IMR-90 (cell line): ENCODE measurements around the gene GABBR2. TPM values are rescaled to one million over a fixed set of nuclear protein-coding genes. Genes with fewer than 3 reads are reported as not detected.
A peak's percentile ranks its signal among the peaks of the same experiment; 100 is the strongest.

Experiments
- ATAC-seq: fragments of 200-7000 bp; cut with Tn5 transposase; 2 replicates; pipeline ENCODE4 v1.9.1; 2020; ENCODE audit warnings: low read depth, mild to moderate bottlenecking, moderate library complexity
- BruUV-seq: library from RNA; stranded (reverse); fragments of 400-500 nt; replicated peaks from 2 replicates; lab custom pipeline; 2021; lab: Mats Ljungman, UMichigan
- CTCF ChIA-PET: fragments of 300-600 bp; formaldehyde crosslinking; extraction: SDS; loops from one replicate; lab custom pipeline; 2021; ENCODE audit warnings: antibody characterized with exemption; lab: Yijun Ruan, JAX
- POLR2A ChIA-PET: fragments of 300-600 bp; sonication (Branson Sonifier 250); formaldehyde crosslinking; loops from one replicate; lab custom pipeline; 2022; ENCODE audit warnings: antibody characterized with exemption; ENCODE audit not compliant: unreplicated experiment; lab: Charles Lee
- DNase-seq: peaks from one replicate; pipeline ENCODE4 v3.0.0; 2013
- H2AFZ ChIP-seq: replicated peaks from 2 replicates; pipeline ENCODE3; 2013; ENCODE audit warnings: low read length, mild to moderate bottlenecking; ENCODE audit not compliant: poor library complexity
- H2AK5ac ChIP-seq: 2 replicates; pipeline ENCODE4 v1.6.1; 2013; ENCODE audit warnings: low read depth, low read length, inconsistent platforms
- H2AK9ac ChIP-seq: replicated peaks from 2 replicates; pipeline ENCODE3; 2013; ENCODE audit warnings: mild to moderate bottlenecking, low read depth, low read length, moderate library complexity; ENCODE audit not compliant: poor library complexity
- H2BK120ac ChIP-seq: 2 replicates; pipeline ENCODE4 v1.6.1; 2013; ENCODE audit warnings: low read depth, low read length, inconsistent platforms
- H2BK15ac ChIP-seq: 3 replicates; pipeline ENCODE4 v1.6.1; 2013; ENCODE audit warnings: low read depth, low read length, inconsistent platforms
- H2BK20ac ChIP-seq: 2 replicates; pipeline ENCODE4 v1.6.1; 2013; ENCODE audit warnings: low read depth, mild to moderate bottlenecking, inconsistent platforms, low read length, moderate library complexity
- H2BK5ac ChIP-seq: 2 replicates; pipeline ENCODE4 v1.6.1; 2013; ENCODE audit warnings: mild to moderate bottlenecking, low read depth, low read length, inconsistent platforms; ENCODE audit not compliant: poor library complexity, severe bottlenecking
- H3K14ac ChIP-seq: replicated peaks from 2 replicates; pipeline ENCODE4 v1.6.1; 2013; ENCODE audit warnings: low read depth, low read length, inconsistent platforms
- H3K18ac ChIP-seq: 2 replicates; pipeline ENCODE4 v1.6.1; 2013; ENCODE audit warnings: low read depth, low read length, control low read depth
- H3K23ac ChIP-seq: 2 replicates; pipeline ENCODE4 v1.6.1; 2013; ENCODE audit warnings: low read depth, low read length, inconsistent platforms
- H3K27ac ChIP-seq: 2 replicates; pipeline ENCODE4 v1.5.1; 2013; ENCODE audit warnings: mild to moderate bottlenecking, control low read depth, low read length; ENCODE audit not compliant: insufficient read depth
- H3K27me3 ChIP-seq: 2 replicates; pipeline ENCODE4 v1.6.1; 2013; ENCODE audit warnings: low read length; ENCODE audit not compliant: control insufficient read depth, insufficient read depth
- H3K36me3 ChIP-seq: 2 replicates; pipeline ENCODE4 v1.6.1; 2013; ENCODE audit warnings: low read length, mixed read lengths; ENCODE audit not compliant: control insufficient read depth, insufficient read depth
- H3K4ac ChIP-seq: 2 replicates; pipeline ENCODE4 v1.6.1; 2013; ENCODE audit warnings: low read depth, low read length, inconsistent platforms
- H3K4me1 ChIP-seq: 2 replicates; pipeline ENCODE4 v1.6.1; 2013; ENCODE audit warnings: low read length, mixed read lengths; ENCODE audit not compliant: control insufficient read depth, insufficient read depth
- H3K4me2 ChIP-seq: 2 replicates; pipeline ENCODE4 v1.6.1; 2013; ENCODE audit warnings: low read depth, mild to moderate bottlenecking, control low read depth, low read length, moderate library complexity
- H3K4me3 ChIP-seq: 2 replicates; pipeline ENCODE4 v1.5.1; 2013; ENCODE audit warnings: low read depth, mild to moderate bottlenecking, control low read depth, low read length, moderate library complexity; ENCODE audit not compliant: insufficient read depth
- H3K56ac ChIP-seq: 2 replicates; pipeline ENCODE4 v1.6.1; 2013; ENCODE audit warnings: low read length, inconsistent platforms; ENCODE audit not compliant: insufficient read depth; ENCODE audit errors: extremely low read depth
- H3K79me1 ChIP-seq, 2 experiments: 2 replicates each; pipeline ENCODE4 v1.6.1; 2013; ENCODE audit warnings: low read length in 2 of 2, inconsistent platforms in 1 of 2, low read depth in 1 of 2
- H3K9ac ChIP-seq: 2 replicates; pipeline ENCODE4 v1.6.1; 2013; ENCODE audit warnings: low read depth, low read length, control low read depth
- H3K9me1 ChIP-seq: 2 replicates; pipeline ENCODE4 v1.6.1; 2013; ENCODE audit warnings: low read length, inconsistent platforms; ENCODE audit not compliant: insufficient read depth
- H3K9me3 ChIP-seq: 2 replicates; pipeline ENCODE4 v1.6.1; 2013; ENCODE audit warnings: low read length; ENCODE audit not compliant: control insufficient read depth, insufficient read depth
- H4K20me1 ChIP-seq: 2 replicates; pipeline ENCODE4 v1.6.1; 2013; ENCODE audit warnings: low read length, inconsistent platforms; ENCODE audit not compliant: insufficient read depth
- H4K5ac ChIP-seq: 2 replicates; pipeline ENCODE4 v1.6.1; 2013; ENCODE audit warnings: mild to moderate bottlenecking, low read depth, low read length, control low read depth
- H4K8ac ChIP-seq, 2 experiments: 2 replicates each; pipeline ENCODE4 v1.6.1; 2013; ENCODE audit warnings: low read depth in 2 of 2, low read length in 2 of 2, control low read depth in 1 of 2, inconsistent platforms in 1 of 2
- H4K91ac ChIP-seq: 2 replicates; pipeline ENCODE4 v1.6.1; 2013; ENCODE audit warnings: low read depth, low read length, inconsistent platforms; ENCODE audit not compliant: insufficient read depth
- FOS ChIP-seq: fragments of 150-350 bp; IDR thresholded peaks from 2 replicates; pipeline ENCODE4 v1.6.1; 2016; ENCODE audit warnings: low read depth, low read length
- MAFK ChIP-seq: IDR thresholded peaks from 2 replicates; pipeline ENCODE4 v1.6.1; 2012; ENCODE audit warnings: low read depth, low read length, improper control_type of control experiment
- MAZ ChIP-seq: IDR thresholded peaks from 2 replicates; pipeline ENCODE4 v1.6.1; 2012; ENCODE audit warnings: low read depth, mild to moderate bottlenecking, low read length, improper control_type of control experiment, moderate library complexity, borderline replicate concordance
- MXI1 ChIP-seq: IDR thresholded peaks from 2 replicates; pipeline ENCODE4 v1.6.1; 2012; ENCODE audit warnings: low read depth, mild to moderate bottlenecking, low read length, moderate library complexity, borderline replicate concordance
- POLR2A ChIP-seq: IDR thresholded peaks from 2 replicates; pipeline ENCODE4 v1.6.1; 2012; ENCODE audit warnings: mild to moderate bottlenecking, low read depth, low read length
- RCOR1 ChIP-seq: IDR thresholded peaks from 2 replicates; pipeline ENCODE4 v1.6.1; 2012; ENCODE audit warnings: mild to moderate bottlenecking, low read length, improper control_type of control experiment; ENCODE audit not compliant: insufficient replicate concordance
- SMC3 ChIP-seq: fragments of 150-350 bp; IDR thresholded peaks from 2 replicates; pipeline ENCODE4 v1.6.1; 2016; ENCODE audit warnings: low read depth, mild to moderate bottlenecking, antibody characterized with exemption, low read length, moderate library complexity
- WGBS, 2 experiments: methylation state at CpG; one replicate each; pipeline versions ENCODE4 v1.1.5 to v1.1.7; 2013; ENCODE audit warnings: missing lambda C conversion rate in 2 of 2; ENCODE audit not compliant: insufficient read length in 1 of 2; ENCODE audit errors: extremely low coverage in 2 of 2; 5-methylcytosine and 5-hydroxymethylcytosine counted together
- dilution Hi-C: fragments of 300-500 bp; cut with HindIII; formaldehyde crosslinking; loops from one replicate; pipeline ENCODE4 v1.14.3; 2018; ENCODE audit warnings: low sequenced_read_pairs; ENCODE audit not compliant: unreplicated experiment
- in situ Hi-C: fragments of 300-500 bp; cut with MboI; formaldehyde crosslinking; loops from 3 replicates; pipeline ENCODE4 v1.14.3; 2019; ENCODE audit warnings: low sequenced_read_pairs, inconsistent platforms, mixed read lengths
- intact Hi-C: fragments of 100-400 bp; cut with micrococcal nuclease; formaldehyde crosslinking; loops from 2 replicates; pipeline ENCODE4 v1.10.0; 2022
- polyA plus RNA-seq, 3 experiments: library from polyadenylated mRNA; depleted of rRNA; stranded (reverse); fragments of >200 nt; gene quantifications; 2 replicates each; pipeline ENCODE4 v1.2.3, GENCODE V29; 2012; ENCODE audit warnings: low replicate concordance in 1 of 3
- total RNA-seq: library from RNA; depleted of rRNA; stranded (reverse); fragments of >200 nt; gene quantifications from 2 replicates; pipeline ENCODE4 v1.2.3, GENCODE V29; 2012
- TF ChIP-seq, protein P1 (sequence below): conservative IDR thresholded peaks from 2 replicates; pipeline ENCODE4 v1.5.1; 2012; ENCODE audit warnings: mild to moderate bottlenecking, low read depth, low read length, improper control_type of control experiment

The GABBR2 gene
- total and polyA plus RNA-seq, 2 of the 4 experiments (the other 2 are of a cell fraction) = 14.2 to 20.3 TPM

DNA sequence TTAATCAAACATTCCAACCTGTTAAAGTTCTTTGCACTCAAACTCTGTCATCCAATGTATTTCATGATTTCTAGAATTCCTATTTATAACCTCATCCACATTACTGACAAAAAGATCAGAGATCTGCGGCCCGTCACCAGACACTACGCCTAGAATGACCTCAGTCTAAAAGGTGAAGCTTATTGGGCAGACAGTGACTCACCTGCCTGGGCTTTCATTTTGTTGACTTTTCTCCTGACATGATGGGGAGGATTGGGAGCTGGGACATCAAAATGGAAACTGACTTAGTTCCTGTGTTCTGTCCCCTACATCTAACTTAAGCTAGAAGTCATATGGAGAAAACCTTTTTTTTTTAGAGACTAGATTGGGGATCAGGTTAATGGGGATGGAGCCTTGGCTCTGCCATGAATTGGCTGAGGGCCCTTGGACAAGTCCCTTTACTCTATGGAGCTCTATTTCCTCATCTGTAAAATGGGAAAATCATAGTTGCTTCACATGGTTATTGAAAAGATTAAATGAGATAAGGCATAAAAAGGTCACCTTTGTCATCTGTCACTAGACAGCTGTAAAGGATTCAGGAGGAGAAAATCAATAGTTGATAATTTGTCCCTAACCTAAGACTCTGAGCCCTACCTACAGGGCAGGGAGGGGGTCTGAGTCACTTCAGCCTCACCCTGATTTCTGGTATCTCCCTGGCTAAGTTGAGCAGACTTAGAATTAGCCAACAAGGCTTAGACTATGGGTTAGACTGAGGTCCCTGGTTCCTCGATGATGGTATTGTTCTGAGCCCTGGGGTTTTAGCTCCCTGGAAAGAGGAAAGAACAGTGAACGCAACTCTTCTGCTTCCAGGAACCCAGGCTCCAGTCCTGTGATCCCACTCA lies 228.5 kb downstream of the GABBR2 start:
- Histone ChIP-seq H3K14ac (peak overlapping the region; percentile 16), H3K4me1 (peaks cover 9% of the 10 kb centered on the region), H4K20me1 (no peaks in the 10 kb centered on the region), H3K4me3 (no peak overlapping the region), H2BK20ac (peak overlapping the region; percentile 65; the same call in 1 of the 2 replicates), H2AFZ (no peak overlapping the region), H3K23ac (peak overlapping the region; percentile 73; the same call in 1 of the 2 replicates), H3K27ac (no peak overlapping the region), H3K9ac (no peak overlapping the region), H3K36me3 (no peaks in the 10 kb centered on the region; the same call in 1 of the 2 replicates), H3K27me3 (no peaks in the 10 kb centered on the region), H4K5ac (no peak overlapping the region), H2BK120ac (peak overlapping the region; percentile 68), H3K18ac (peak overlapping the region; percentile 33; the same call in 1 of the 2 replicates), H3K4me2 (no peak overlapping the region), H2AK5ac (peak overlapping the region; percentile 22; the same call in 1 of the 2 replicates), H3K4ac (peak overlapping the region; percentile 70), H4K91ac (peak overlapping the region; percentile 33; the same call in 1 of the 2 replicates), H4K8ac (peak overlapping the region in 1 of 2 experiments; percentile 50; a peak in 1 of 4 replicates), H3K79me1 (peaks cover 5 to 17% of the 10 kb centered on the region in 2 experiments; a peak in 3 of 4 replicates), H3K9me1 (peaks cover 20% of the 10 kb centered on the region), H2AK9ac (no peak overlapping the region), H2BK5ac (peak overlapping the region; percentile 46), H3K9me3 (no peaks in the 10 kb centered on the region), H3K56ac (no peak overlapping the region), H2BK15ac (peak overlapping the region; percentile 39; the same call in 2 of the 3 replicates)
- ATAC-seq = no peak
- in situ Hi-C loops = no loop called here
- intact Hi-C loops = no loop called here
- TF ChIP-seq RCOR1 = no peak
- no peak for TF ChIP-seq POLR2A
- TF ChIP-seq MAFK = no peak
- TF ChIP-seq, protein P1, sequence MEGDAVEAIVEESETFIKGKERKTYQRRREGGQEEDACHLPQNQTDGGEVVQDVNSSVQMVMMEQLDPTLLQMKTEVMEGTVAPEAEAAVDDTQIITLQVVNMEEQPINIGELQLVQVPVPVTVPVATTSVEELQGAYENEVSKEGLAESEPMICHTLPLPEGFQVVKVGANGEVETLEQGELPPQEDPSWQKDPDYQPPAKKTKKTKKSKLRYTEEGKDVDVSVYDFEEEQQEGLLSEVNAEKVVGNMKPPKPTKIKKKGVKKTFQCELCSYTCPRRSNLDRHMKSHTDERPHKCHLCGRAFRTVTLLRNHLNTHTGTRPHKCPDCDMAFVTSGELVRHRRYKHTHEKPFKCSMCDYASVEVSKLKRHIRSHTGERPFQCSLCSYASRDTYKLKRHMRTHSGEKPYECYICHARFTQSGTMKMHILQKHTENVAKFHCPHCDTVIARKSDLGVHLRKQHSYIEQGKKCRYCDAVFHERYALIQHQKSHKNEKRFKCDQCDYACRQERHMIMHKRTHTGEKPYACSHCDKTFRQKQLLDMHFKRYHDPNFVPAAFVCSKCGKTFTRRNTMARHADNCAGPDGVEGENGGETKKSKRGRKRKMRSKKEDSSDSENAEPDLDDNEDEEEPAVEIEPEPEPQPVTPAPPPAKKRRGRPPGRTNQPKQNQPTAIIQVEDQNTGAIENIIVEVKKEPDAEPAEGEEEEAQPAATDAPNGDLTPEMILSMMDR = no peak
- no peak for TF ChIP-seq MXI1
- TF ChIP-seq MAZ = no peak
- TF ChIP-seq FOS = peak; percentile 16; the same call in 1 of the 2 replicates
- no peak for TF ChIP-seq SMC3
- no TSS peak for BruUV-seq
- WGBS, 2 experiments = no CpG with 5 or more reads among the region's 5 CpGs
- dilution Hi-C loops = no loop called here
- CTCF ChIA-PET = interaction anchor here (1.7 kb wide), 1 partner anchor 295 kb away, joined by 4 read pairs; no protein-coding TSS in a partner anchor
- POLR2A ChIA-PET = no interaction called here
- peak; percentile 41 for DNase-seq
